ELR (cell line): ENCODE data around the gene HOPX.
"Not testable (repeated sequence)": the region's sequence is repeated elsewhere in the genome, so short reads cannot be mapped to it uniquely, and the experiment has no call there.

Experiments used
- DNase-seq: peaks from one replicate; pipeline ENCODE4 v3.0.0-alpha.2; 2015; ENCODE audit warnings: low read depth

HOPX gene

DNA sequence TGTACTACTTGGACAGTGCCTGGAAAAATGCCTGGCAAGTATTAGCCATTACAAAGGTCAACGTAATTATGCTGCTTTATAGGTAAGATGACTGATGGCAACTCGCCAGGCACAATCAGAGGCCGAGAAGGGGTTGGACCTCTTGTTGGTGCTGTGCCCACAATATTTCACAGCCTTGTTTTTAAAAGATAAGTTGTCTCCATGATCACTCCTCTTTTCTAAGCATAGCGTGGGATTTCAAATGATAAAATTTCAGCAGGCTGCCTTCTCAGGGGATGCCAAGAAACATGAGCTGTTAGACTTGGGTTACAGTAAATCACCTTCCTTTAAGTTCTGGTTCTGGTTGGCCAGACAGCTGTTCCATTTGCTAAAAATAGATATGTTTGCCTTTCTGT is 26.9 kb downstream of the HOPX start:
- no peak for DNase-seq

- peak; percentile 47 for DNase-seq
Observed at GRCh38 chr4:56653461-56654237, 27.4 kb downstream of the HOPX start.

DNA sequence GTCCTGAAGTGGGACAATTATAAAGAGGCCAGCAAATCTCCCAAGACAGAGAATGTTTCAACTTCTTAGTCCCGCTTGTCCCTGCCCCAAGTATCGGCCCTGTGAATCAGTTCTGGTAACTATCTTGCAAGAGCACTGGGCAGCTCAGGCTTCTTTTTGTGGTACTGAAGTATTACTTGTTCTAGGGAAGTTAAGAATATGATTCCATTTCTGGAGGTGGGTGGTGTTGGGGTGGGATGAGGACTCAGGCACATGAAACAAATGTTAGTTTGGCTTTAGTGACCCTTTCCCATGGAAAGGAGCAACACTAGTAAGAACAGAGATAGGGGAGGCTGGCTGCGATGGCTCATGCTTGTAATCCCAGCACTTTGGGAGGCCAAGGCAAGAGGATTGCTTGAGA is 28.9 kb downstream of the HOPX start:
- no peak for DNase-seq

GRCh38 chr4:56651056-56651350 is 30.1 kb downstream of the HOPX start:
- DNase-seq: no peak

- no peak for DNase-seq
Observed at GRCh38 chr4:56650262-56651055, 30.6 kb downstream of the HOPX start.

DNA sequence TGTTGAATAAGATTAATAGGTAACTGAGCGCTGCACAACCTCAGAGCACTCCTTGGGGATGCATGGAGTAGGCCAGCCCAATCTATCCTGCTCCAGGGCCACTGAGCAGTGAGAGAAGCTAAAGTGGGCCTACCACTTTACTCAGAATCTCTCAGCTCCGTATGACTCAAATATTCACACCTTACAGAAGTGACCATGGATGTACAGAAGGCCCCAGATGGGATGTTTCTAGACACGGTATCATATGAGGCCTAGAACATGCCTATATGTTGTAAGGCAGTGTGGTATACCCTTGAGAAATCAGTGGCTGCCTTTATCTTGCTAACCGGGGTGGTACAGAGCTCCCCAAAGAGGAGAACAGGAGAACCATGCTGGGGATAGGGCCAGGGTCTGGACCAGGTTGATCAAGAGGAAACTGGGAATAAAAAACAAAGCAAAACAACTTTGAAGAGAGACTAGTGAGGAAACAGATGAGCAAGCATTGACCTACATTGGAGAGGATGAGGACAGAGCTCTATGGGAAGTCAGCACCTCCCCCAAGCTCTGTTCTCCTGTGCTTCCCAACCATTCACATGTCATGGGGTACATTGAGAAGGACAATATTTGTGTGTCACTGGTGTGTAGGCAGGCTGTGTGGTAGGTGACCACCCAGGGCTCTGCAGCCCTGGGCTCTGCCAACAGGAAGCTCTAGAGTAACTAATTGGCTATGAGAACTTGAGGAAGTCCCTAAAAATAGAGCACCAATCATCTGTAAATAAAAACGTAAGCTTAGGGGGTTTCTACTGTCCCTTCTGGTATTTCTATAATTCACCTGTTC is 31.4 kb downstream of the HOPX start:
- no peak for DNase-seq

GRCh38 chr4:56648824-56649151 is 32.3 kb downstream of the HOPX start:
- DNase-seq: no peak

GRCh38 chr4:56648021-56648823 is 32.9 kb downstream of the HOPX start:
- DNase-seq: peak; percentile 11

DNA sequence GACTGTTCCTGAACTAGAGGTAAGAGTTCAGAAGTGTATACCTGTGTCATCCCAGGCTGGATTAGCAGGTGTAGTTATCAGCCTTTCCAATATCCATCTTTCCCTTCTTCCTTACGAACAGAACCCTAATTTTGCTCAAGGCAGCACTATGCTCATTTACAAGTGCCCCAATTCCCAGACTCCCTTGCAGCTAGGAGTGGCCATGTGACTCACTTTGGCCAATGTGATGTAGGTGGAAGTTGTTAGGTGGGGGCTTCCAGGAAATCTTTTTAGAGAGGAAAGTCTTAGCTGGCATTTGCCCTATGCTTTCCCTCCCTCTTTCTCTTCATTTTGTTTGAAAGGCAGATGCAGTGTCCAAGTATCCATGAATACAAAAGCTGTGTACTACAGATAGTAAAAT is 34.8 kb downstream of the HOPX start:
- no peak for DNase-seq

GRCh38 chr4:56643596-56643995 is 37.5 kb downstream of the HOPX start:
- no peak for DNase-seq

- DNase-seq: peak; percentile 98
Observed at GRCh38 chr4:56641494-56642051, 39.5 kb downstream of the HOPX start.

DNA sequence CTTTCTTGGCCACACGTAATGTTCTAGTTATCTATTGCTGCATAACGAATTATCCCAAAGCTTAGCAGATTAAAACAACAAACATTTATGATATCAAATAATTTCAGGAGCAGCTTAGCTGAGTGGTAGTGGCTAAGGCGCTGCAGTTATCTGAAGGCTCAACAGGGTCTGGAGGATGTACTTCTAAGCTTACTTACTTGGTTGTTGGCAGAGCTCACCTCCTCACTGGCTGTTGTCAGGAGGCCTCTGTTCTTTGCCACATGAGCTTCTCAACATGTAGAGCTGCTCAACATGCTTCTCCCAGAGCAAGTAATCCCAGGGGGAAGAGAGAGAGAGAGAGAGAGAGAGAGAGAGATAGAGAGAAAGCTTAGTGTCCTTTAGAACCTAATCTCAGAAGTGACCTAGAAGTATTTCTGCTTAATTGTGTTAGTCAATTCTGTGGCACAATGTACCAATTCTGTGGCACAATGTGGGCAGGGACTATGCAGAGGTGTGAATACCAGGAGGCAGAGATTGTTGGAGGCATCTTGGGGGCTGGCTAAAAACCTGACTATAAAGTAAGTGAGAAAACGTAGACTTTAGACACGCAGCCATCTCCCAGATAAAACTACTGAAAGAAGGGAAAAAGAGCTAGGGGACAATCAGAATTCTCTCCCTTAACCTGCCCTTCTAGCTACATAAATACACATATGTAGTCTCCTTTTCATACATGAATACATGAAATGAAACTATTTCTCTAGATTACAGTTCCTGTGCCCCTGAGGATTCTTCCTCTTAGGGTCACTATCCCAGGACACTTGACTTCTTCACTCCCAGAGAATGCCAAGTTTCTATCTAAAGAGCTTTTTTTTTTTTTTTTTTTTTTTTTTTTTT is 40.2 kb downstream of the HOPX start:
- DNase-seq: no peak

DNA sequence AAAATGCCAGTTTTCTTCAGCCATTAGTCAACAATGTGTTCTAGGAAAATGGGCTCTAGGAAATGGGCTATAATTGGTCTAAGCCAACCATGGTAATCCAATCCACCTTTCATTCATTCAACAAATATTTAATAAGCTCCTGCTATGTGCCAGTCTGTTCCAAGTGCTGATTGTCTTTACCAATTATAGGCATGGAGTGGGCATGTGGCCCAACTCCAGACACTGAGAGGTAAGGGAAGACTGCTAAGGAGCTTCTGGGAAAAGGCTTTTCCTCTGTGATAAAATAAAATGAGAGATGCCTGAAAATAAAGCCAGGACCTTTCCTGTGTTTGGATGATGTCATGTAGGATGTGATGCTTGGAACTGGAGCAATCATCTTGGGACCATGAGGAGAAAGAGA is 43.3 kb downstream of the HOPX start:
- no peak for DNase-seq

DNA sequence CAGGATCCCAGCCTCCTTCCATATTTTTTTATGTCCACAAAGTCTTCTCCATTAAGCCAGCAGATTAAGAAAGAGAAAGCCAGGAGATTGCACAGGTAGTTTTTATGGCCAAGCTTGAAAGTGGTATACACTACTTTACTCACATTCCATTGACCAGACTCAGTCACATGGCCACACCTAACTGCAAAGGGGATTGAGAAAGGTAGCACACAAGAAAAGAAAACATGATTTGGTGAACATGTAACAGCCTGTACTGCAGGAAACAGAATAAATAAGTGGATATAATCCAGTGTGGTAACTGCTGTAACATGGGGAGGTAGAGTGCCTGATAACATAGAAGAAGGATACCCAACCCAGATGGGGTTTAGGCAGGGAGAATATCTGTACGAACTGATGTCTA is 43.9 kb downstream of the HOPX start:
- DNase-seq: no peak

- DNase-seq: not testable (repeated sequence)
Observed at GRCh38 chr4:56634954-56635353, 46.1 kb downstream of the HOPX start.

DNA sequence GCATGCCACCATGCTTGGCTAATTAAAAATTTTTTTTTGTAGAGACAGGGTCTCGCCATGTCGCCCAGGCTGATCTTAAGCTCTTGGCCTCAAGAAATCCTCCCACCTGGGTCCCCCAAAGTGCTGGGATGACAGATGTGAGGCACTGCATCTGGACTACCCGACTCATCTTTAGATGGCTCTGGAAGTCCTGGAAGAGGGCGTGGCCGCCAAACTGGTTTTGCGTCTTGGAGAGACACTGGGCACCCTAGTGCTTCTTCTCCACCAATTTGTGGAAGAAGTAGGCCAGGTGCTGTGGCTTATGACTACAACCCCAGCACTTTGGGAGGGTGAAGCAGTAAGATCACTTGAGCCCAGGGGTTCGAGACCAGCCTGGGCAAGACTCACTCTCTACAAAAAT is 47.6 kb downstream of the HOPX start:
- DNase-seq: no peak

GRCh38 chr4:56630876-56631666 is 50.0 kb downstream of the HOPX start:
- DNase-seq: peak; percentile 40

DNA sequence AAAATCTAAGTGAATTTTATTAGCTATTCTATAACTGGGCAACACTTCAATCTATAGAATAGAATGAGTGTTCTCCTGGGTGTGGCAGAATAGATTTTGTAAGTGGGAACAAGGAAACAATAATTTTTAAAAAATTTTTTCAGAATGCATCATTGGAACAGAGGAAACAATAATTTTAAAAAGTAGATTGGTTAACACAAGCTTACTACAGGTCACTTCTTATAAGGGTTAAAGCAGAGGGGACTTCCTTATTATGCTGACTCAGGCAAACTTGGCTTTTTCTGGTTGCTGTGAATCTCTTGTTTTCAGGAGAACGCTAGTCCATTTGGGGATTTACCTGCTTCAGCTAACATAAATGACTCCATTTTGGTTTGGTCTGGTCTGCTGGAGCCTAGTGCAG is 52.5 kb downstream of the HOPX start:
- DNase-seq: no peak

DNA sequence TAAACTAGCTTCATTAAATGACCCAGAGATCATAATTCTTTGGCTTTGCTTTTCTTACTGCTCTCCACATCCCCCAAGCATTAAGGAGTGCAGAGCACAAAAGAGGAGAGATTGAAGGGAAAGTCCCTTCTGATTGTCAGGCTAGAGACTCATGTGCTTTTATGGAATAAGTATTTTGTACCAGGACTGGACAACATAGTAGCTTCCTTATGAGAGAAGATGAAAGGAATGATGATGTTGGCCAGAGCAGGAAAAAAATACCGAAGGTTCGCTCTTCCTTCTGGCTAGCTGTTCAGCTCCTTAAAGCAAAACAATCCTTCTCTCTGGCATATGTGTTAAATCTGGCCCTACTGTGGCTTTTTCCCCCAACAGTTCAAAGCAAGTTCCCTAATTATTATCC is 53.1 kb downstream of the HOPX start:
- DNase-seq: no peak

DNA sequence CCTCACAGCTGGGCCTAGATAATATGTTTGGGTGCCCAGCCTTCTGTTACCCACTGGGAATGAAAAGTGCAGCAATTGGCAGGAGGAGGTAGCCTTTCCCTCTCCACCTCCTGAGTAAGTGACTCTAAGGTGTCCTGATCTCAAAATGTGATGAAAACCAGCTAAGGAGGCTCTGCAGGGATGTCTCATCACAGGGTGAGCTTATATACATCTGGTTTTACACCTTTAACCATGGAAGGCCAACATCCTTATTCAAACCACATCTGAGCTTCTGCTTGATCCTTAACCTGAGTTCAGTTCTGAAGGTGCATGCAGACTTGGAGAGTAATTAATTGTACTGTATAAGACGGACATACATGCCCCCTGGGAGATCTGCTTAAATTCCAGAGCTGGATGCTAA is 53.7 kb downstream of the HOPX start:
- no peak for DNase-seq
